AG10803 (cell line): ENCODE measurements around the gene SBF1.

Experiments used
- DNase-seq: peaks from one replicate; pipeline ENCODE4 v3.0.0; 2010; ENCODE audit warnings: low read depth
- H3K4me3 ChIP-seq: 2 replicates; pipeline ENCODE4 v1.5.1; 2011; ENCODE audit warnings: mild to moderate bottlenecking, low read length, control low read depth
- CTCF ChIP-seq: conservative IDR thresholded peaks from 2 replicates; pipeline ENCODE4 v1.5.1; 2011; ENCODE audit warnings: mild to moderate bottlenecking, low read length, control low read depth, inconsistent platforms

Gene SBF1

GRCh38 chr22:50456466-50457234 is 18.2 kb downstream of the SBF1 start:
- DNase-seq: no peak
- H3K4me3 ChIP-seq: no peak overlapping the region
- TF ChIP-seq CTCF: 0 out of 2 replicates have a peak, but pooled peaks have one; percentile 4

DNA sequence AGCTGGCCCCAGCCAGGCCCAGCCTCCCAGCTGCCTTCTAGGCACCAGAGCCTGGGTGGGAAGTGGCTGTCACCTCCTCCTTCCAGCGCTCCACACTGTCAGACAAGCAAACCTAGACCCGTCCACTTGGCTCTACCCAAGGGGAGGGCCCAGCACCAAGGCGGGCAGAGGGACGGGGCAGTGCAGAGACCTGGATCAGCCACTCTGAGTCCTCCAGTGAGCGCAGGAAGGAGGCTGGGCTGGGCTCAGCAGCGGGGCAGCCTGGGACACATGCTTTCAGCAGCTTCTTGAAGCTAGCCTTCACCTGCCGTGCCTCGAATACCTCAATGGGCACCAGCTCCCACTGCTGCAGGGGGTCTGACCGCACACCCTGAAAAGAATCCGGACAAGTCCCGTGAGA is 18.8 kb downstream of the SBF1 start:
- no peak overlapping the region for H3K4me3 ChIP-seq
- no peak for DNase-seq
- TF ChIP-seq CTCF: no peak

DNA sequence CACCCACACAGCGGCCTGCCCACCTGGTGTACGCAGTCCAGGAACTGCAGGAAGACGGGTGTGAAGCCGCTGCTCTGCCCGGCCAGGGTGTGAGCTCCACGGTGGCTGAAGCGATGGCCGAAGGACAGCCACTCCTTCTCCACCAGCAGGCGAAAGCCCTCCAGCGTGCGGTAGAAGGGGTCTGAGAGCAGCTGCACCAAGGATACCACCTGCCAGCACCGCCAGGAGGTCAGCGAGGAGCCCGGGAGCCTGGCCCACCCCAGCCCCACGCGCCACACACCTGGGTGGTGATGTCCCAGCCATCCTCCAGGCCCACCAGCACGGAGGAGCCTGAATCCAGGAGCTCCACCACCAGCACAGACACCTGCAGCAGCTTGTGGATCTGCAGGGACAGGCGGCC is 19.6 kb downstream of the SBF1 start:
- TF ChIP-seq CTCF: no peak
- no peak overlapping the region for H3K4me3 ChIP-seq
- no peak for DNase-seq

DNA sequence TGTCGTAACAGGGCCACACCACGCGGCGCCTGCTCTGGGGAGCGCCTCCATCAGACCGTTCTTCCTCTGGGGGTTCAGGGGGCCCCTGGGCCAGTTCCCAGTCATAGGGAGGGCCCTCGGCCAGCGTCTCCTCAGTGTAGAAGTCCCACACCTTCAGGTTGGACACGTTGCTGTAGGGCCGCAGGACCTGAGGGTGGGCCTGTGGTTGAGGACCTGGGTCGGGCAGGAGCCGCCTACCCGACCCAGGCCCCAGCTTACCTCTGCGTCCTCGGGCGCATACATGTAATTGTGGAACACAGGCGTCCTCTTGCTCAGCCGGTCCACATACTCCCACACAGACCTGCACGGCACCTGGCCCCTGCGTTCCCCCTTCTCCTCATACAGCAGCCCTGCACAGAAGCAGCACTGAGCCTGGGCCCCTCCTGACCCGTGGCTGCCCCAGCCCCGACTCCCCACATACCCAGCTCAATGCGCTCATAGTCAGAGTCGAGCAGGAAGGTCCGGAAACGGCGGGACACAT is 20.2 kb downstream of the SBF1 start:
- TF ChIP-seq CTCF: no peak
- H3K4me3 ChIP-seq: no peak overlapping the region
- DNase-seq: no peak

- no peak overlapping the region for H3K4me3 ChIP-seq
- no peak for DNase-seq
- TF ChIP-seq CTCF: no peak
These were observed 22.2 kb downstream of the SBF1 start for GRCh38 chr22:50452649-50453048.

- no peak for DNase-seq
- no peak for TF ChIP-seq CTCF
- H3K4me3 ChIP-seq: no peak overlapping the region
These were observed 27.0 kb downstream of the SBF1 start for GRCh38 chr22:50447576-50448551.
